ENCODE results near the gene PDE4D.

- TF ChIP-seq, protein P1, sequence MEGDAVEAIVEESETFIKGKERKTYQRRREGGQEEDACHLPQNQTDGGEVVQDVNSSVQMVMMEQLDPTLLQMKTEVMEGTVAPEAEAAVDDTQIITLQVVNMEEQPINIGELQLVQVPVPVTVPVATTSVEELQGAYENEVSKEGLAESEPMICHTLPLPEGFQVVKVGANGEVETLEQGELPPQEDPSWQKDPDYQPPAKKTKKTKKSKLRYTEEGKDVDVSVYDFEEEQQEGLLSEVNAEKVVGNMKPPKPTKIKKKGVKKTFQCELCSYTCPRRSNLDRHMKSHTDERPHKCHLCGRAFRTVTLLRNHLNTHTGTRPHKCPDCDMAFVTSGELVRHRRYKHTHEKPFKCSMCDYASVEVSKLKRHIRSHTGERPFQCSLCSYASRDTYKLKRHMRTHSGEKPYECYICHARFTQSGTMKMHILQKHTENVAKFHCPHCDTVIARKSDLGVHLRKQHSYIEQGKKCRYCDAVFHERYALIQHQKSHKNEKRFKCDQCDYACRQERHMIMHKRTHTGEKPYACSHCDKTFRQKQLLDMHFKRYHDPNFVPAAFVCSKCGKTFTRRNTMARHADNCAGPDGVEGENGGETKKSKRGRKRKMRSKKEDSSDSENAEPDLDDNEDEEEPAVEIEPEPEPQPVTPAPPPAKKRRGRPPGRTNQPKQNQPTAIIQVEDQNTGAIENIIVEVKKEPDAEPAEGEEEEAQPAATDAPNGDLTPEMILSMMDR (conservative IDR thresholded peaks at IDR 0.05; ENCODE audit: low read length), result no peak
- TF ChIP-seq EZH2phosphoT487 (IDR thresholded peaks at IDR 0.05; ENCODE audit: borderline replicate concordance, low read depth, low read length), result no peak
Measured at GRCh38 chr5:59416451-59416850, 477.1 kb downstream of the PDE4D start.
